ENCODE measurements around the gene MORN2.

DNA sequence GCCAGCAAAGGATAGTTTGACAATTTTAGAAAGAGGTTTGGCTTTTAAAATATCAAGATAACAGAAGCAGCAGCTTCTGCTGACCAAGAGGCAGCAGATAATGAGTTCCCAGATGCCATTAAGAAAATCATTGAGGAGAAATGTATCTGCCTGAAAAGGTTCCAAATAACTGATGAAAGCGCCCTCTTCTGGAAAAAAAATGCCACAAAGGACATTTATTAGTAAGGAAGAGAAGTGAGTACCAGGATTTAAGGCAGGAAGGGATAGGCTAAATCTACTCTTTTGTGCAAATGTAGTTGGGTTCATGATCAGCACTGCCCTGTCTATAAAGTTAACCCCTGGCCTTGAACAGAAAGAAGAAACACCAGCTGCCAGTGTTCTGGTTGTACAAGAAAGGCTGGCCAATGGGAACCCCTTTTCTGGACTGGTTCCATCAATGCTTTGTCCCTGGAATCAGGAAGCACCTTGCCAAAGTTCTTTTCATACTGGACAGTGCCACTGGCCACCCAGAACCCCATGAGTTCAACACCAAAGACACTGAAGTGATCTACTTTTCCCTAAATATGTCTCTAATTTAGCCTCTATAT, 40.7 kb upstream of the MORN2 start:
- TF ChIP-seq ZEB2 (tag by site-specific recombination; IDR thresholded peaks at IDR 0.05) (no peak), ZNF701 (tag by site-specific recombination; IDR thresholded peaks at IDR 0.05) (no peak)
- TF ChIP-seq, protein P1, sequence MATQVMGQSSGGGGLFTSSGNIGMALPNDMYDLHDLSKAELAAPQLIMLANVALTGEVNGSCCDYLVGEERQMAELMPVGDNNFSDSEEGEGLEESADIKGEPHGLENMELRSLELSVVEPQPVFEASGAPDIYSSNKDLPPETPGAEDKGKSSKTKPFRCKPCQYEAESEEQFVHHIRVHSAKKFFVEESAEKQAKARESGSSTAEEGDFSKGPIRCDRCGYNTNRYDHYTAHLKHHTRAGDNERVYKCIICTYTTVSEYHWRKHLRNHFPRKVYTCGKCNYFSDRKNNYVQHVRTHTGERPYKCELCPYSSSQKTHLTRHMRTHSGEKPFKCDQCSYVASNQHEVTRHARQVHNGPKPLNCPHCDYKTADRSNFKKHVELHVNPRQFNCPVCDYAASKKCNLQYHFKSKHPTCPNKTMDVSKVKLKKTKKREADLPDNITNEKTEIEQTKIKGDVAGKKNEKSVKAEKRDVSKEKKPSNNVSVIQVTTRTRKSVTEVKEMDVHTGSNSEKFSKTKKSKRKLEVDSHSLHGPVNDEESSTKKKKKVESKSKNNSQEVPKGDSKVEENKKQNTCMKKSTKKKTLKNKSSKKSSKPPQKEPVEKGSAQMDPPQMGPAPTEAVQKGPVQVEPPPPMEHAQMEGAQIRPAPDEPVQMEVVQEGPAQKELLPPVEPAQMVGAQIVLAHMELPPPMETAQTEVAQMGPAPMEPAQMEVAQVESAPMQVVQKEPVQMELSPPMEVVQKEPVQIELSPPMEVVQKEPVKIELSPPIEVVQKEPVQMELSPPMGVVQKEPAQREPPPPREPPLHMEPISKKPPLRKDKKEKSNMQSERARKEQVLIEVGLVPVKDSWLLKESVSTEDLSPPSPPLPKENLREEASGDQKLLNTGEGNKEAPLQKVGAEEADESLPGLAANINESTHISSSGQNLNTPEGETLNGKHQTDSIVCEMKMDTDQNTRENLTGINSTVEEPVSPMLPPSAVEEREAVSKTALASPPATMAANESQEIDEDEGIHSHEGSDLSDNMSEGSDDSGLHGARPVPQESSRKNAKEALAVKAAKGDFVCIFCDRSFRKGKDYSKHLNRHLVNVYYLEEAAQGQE (tag by site-specific recombination; IDR thresholded peaks at IDR 0.05): no peak

Data from HEK293 (cell line).